Stimulated activated CD8-positive, alpha-beta memory T cell treated with anti-CD3 and anti-CD28 coated beads, Interleukin-7, amount 100 ng/mL, for 48 hours (primary cell): Measurements from ENCODE around the gene ATP10A.

Experiments
- DNase-seq, 2 donors: peaks; one replicate each; pipeline ENCODE4 v3.0.0-alpha.2; 2020; ENCODE audit warnings: low read depth in 1 of 2; ENCODE audit errors: extremely low read depth in 1 of 2

The ATP10A gene

DNA sequence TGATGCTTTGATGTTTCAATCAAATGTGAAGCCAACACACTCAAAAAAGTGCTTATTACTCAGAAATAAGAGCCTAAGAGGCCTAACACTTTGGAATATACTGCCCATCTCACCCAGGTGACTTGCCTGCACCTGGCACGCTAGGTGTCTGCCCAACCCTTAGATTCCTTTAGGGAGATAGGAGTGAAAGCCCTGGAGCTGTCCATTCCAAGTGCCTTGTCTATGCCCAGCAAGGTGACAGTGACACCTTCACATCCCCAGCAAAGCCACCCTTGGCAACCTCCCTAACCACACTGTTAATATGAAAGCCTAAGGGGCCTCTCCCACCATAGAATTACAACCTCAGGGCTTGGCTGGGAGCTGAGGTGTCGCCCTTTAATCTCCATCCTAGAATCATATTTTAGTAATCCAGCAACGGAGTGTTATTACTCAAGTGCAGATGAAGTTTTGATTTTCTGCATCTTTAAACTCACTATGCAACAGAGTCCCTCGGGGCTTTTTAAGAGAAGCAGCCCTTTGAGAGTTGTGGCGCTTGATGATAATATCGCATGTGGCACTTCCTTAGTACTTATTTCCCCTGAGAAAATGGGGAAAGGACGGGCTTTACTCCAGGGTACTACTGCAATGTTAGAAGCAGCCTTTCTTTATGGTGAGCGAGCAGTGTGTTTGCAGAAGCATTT, 24.8 kb downstream of the ATP10A start:
- no peak for DNase-seq

DNA sequence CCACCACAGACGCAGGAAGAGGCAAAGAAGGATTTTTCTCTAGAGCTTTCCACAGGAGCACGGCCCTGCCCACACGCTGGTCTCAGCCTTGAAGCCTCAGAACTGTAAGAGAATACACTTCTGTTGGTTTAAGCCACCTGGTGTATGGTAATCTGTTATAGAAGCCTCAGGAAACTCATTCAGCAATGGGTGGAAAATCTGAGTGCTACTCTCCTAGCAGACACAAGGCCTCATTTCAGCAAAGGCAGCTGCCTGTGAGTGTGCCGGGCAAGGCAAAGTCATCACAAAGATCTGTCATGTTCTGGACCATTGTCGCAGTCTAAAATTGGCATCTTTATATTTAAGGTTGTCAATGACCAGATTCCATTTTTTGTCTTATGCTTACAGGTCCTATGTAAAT, 31.0 kb downstream of the ATP10A start:
- DNase-seq = no peak

DNA sequence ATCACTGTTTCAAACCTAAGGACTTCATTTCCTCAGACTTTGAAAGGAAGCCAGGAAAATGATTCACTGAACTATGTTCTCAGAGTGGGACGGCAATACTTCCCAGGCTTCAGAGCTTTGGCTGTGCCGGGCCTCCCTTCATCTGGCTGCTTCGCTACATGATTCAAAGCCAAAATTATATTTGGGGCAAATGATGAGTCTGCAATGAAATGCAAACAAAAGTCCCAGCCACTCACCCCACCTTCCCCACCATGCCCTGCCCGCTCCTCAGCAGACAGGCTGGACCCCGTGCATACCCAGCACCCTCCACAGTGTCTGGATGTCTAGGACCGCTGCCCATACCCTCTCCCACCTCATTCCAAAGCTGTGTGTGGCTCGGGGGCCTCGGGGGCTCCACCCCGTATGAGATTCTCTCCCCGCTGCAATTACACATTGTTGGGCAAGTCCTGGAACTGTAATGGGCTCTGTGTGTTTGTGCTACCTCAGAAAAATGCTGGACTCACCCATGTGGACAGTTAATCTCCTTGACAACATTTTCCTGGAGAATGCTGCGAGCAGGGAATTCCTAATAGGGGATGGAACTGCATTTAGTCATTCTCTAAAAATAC, 32.2 kb downstream of the ATP10A start:
- no peak for DNase-seq

DNA sequence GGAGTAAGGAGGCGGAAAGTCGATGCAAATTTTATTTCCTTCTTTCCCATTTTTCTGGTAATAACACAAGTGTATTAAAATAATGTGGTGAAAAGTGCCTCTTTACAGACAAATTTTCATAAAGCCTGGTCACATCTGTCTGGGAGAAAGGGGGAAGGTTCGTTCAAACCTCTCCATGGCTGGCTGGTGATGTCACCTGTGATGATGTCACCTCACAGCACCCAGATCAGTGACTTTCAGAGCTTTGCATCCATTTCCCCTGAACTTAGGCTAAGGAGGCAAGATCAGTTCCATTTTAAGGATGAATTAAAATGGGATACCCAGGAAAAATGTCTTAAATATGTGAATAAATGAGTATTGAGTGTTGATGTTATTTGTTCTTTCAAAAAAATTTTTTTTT, 34.1 kb downstream of the ATP10A start:
- no peak for DNase-seq

DNA sequence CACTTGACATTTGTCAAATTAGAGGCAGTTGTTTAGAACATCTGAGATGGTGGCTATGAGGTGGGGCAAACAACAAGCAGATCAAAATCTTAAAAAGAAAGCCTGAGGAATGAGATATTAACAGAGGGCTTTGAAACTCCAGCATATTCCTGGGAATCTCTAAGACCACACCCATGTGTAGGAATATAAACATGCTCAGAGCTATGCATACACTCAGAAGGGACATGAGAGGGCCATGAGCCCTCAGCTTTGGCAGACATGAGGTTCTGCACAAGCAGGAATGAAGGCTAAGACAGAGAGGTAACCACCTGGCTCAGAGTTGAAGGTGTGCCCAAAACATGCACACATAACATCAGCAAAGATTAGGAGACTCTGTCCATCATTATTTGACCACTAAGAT, 37.9 kb downstream of the ATP10A start:
- DNase-seq = no peak

DNA sequence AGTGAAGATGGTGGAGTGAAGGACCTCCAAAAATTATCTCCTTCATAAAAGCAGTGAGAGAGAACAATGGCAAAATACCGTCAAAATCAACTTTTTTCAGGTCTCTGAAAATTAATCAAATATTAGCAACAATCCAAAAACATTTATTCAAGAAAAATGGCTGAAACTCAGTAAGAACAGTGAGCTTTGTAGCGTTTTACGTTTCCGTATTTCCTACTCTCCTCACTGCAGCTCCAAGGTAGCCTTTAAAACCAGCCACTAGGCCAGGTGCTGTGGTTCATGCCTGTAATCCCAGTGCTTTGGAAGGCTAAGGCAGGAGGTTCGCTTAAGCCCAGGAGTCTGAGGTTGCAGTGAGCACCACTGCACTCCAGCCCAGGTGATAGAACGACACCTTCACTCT, 38.5 kb downstream of the ATP10A start:
- no peak for DNase-seq

DNA sequence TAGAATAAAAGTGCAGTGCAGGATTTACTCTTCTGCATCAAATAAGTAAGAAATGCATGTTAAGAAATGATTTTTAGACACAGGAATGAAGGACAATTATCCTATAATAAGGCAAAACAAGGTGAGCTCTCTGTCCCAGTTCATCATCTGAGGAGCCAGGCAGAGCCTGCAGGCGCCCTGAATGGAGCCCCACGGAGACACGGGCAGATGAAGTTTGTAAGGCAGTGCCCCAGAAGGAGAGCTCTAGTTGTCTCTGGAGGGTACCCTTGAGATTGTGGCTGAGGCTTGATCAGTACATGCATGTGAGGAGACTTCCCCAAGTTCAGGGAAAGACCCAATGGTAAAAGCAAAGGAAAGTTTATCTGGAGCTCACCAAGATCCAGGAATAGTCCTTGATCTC, 50.3 kb downstream of the ATP10A start:
- no peak for DNase-seq

DNA sequence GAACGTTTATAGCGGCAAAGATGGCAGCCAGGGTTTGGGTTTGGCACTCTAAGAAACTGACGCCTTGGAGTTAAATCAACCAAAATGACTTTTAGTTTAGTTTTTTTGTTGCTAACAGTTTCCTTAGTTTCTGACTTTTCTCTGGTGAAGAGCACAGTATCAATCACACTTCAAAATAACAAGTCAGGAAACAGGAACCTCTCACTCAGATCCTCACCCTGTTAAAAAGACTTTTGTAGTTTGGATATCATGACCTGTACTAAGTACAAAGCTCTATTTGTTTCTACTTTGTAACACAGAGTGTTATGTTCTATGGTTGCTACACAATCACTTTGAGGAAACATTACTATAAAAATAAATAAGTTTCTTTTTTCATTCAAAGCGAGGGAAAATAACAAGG, 51.1 kb downstream of the ATP10A start:
- no peak for DNase-seq

DNA sequence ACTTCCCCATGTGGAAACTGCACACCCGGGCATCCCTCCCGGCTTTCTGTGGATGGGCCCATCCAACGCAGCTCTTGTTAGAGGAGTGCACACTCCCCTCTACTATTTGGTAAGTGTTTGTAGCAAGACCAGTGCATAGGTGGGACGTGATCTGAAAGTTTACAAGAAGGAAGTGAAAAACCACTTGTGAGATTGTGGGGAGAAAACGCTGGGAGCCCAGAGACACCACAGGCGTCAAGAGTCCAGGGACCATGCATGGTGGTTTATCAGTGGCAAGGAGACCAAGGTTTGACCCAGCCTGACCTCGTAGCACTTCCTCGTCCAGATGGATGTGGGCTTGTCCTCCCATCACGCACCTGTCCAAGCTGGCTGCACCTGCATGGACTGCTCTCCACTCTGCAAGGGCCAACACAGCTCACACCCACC, 51.6 kb downstream of the ATP10A start:
- no peak for DNase-seq

DNA sequence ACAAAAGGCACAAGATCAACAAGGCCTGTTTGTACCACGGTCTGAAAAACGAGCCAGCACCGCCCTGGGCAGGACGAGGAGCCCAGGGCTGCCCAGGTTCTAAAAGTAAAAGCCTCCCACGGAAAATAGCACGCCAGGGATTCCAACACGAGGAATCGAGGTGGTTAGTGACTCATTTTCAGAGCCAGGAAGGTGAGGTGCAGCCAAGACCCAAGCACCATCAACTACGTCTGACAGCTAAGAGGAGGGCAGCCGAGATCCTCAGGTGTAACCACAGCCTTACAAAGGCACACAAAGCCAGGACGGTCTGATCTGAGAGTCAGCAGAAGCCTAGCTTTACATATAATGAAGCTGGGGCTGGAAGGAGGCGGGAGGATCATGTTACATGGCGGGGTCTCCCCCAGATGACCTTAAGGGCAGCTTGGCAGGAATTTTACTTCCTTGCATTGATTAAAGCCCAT, 52.5 kb downstream of the ATP10A start:
- no peak for DNase-seq

DNA sequence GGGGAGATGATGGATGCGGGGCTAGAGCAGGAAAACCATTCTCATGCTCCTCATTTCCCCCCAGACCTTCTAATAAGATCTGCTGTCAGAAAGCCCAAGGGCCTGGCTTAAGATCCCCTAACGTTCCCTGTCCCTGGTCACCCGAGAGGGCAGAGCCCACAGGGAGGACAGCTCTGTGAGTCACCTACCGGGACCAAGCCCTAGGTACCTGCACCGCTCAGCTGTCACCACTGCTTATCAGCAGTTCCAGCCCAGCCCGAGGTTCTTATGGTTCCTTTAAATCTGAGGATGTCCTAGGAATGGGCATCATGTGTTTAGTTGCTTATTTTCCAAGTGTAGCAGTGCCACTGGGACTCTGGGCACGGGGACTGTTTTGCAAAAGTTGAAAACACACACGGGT, 53.0 kb downstream of the ATP10A start:
- no peak for DNase-seq

DNA sequence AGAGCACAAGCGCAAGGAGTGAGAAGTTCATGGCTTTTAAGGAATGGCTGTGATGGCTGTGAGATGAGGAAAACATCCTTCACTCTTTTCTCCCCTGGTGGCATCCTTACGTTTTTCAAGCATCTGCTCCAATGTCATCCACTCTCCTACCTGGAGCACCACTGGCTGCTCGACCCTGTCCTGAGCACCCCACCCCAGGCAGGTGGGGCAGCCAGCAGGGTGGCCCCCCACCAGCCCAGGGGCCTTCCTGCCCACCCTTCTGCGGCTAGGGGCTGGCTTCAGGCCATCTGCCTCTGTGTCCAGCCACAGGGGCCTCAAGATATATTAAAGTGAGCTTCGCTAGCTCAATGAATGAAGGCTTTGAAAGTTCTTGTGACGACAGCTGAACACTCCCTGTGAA, 56.1 kb downstream of the ATP10A start:
- no peak for DNase-seq

DNA sequence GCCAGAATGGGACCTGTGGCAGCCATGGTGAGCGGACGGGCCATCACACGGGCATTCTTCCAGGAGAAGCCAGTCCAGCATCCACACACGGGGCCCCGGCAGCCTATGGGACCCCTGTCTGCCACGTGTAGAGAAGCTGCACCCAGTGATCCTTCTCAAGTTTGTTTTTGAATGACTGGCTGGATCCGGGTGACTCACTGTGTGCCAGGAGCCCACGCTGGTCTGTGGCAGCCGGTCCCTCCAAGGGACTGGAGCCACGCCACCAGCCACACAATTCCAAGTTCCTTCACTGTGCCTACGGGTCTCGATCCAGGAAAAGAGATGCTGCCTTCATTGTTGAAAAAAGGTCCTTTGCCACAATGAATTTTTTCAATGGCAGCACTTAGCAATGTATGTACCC, 58.1 kb downstream of the ATP10A start:
- no peak for DNase-seq

DNA sequence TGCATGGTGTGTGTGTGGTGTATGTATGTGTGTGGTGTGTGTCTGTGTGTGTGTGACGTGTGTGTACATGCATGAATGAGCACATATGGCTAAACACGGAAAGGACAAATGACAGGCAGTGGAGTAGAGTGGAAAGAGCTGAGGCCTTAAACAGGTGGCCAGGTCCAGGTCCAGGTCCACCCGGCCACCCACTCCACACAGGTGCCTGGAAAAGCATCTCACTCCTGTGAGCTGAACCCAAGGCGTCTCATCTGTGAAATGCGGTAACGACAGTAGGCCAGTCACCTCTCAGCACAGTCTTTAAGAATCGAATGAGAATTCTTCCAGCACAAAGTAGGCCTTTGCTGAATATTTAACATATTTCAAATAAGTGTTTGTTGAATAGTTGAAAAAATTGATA, 58.7 kb downstream of the ATP10A start:
- DNase-seq = no peak

DNA sequence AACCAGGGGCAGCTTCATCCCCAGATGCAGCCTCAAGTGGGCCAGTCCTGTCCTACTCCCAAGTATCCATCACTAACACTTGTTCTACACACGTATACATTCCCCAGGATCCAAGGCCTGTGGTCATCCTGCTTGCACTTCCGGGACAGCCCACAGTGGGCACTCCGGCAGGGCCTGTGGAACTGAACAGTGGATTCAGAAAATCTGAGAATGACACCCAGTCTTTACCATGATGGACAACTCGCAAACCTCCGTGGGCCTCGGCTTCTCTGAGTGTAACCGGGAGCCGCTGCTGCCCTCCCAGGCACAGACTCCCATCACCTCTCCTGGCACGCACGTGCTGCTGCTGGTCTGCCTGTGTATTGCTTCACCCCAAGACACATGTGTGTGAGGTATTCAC, 59.6 kb downstream of the ATP10A start:
- DNase-seq = no peak

DNA sequence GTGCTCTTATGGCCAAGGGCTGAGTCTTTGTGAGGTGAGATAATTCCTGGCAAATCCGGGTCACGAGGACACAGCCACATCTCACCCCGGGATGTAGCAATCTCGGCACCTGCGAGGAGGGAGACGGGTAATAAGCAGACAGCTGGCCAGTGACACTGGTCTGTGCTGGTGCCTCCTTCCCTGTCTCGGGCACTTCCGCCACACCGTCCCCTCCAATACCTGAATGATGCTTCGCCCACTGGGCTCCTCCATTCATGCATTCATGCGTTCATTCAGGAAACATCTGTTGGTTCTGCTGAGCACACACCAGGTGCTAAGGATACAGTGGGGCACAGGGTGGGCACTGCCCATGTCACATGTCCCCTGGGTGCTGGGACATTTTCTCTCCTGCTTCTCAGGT, 60.1 kb downstream of the ATP10A start:
- DNase-seq = no peak

DNA sequence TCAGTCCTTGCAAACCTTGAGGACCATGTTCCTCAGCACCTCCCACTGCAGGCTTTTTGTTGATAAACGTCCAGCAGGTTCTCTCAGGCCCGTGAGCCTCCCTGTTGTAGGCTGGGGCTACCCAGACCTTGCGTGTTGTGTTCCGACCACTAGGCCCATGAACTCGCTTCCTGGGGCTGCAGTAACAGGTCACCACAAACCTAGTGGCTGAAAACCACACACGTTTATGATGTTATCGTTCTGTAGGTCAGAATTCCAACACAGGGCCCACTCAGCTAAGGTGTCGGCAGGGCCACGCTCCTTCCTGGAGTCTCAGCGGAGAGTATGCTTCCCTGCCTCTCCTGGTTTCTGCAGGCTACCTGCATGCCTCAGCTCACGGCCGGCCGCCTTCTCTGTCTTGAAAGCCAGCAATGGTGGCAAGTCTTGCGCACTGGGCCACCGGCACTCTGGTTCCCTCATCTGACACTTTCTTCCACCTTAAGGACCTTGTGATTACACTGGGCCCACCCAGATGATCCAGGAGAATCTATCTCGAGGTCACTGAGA, 60.8 kb downstream of the ATP10A start:
- no peak for DNase-seq

DNA sequence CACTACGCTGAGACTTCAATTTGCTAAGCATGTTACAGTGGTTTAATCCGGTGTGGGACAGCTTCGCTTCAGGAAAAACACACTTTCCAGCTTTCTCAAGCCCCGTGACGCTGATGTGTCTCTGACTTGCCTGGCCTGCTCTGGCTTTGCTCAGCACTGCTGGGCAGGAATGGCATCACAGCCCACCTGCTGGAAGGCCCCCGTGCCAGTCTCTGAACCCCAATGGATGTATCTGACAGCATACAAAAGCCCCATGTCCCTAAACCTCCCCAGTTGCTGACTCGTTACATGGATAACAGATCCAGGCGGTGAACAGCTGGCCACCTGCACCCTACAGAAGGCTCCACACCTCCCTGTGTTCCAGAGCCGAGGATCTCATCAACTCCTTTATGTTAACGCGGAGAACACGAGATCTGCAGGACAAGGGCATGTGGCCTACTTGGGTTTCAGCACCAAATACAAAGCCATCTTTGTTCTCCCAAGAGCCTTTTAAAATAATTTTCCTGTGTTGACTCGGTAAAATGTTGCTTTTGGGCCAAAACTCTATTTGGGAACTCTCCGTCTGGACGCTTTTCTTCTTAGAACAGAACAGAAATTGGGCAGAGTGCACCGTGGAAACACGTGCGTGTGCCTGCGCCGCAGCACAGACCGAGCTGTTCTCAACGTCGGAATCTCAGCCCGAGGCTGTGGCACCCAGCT, 61.4 kb downstream of the ATP10A start:
- DNase-seq = no peak

DNA sequence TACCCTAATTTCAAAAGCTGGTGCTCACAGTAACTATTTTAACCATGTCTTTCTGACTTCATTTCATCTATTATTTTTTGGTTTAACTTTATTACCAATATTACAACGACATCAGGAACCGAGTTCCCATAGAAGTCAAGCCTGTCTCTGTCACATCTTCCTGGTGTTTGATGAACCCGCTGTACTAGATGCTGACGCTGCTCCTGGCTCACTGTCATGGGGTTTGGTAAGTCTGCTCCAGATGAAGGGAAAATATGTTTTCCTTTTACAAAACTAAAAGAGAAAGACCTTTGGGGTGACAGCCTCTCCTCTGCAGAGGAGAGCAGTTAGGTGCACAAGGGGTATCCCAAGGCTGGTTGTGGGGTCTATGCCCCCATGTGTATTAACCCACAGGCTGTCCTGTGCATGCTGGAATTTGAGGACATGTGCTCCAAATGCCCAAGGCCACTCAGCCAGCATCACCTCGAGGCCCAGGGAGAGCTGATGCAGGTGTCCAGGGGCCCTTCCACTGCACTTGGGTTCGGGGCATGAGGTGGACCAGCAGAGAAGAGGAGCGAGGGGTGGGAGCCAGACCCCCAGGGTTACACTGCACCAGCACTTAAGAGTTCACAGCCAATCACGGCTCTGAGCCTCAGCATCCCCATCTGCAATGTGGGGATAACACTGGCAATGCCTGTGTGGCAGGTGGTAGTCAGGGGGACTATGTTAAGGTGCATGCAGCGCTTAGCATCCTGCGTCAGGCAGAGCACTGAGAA, 62.2 kb downstream of the ATP10A start:
- DNase-seq = no peak

DNA sequence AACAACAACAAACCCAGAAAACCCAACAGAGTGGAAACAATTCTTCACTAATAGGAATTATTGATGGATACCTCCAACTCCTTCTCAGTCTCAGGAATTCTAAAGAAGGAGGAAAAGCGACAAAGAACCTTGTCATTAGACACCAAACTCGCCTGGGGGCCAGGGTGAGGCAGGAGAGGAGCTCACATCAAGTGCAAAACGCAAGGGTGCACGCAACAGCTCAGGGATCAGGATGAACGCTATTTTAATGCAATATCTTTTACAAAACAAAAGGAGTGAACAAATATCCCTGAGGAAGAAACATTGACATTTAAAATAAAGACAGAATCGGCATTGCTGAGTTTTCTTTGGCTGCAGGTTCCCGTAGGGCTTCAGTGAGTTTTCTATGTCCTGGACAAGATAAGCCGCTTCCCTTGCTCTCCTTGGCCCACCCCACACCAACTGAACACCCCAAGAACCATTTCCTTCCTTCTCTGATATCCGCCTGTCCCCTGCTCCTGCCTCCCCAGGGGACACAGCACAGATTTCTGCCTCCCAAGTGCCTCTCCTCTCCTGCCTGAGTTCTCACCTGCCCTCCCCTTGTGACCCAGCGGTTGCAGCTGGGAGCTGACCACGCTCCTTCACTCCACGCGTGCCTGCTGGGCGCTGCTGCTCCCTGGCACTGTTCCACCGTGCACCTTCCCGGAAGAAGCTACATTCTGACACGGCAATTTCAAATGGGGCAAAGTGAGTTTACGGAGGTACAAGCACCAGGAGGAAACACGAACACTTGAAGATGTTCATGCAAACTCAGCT, 63.0 kb downstream of the ATP10A start:
- no peak for DNase-seq
